Fibroblast of lung (primary cell): ENCODE data around the gene DNAI1.

Source experiments
- CTCF ChIP-seq, 2 donors: IDR thresholded peaks in 1 of 2; conservative IDR thresholded peaks in 1 of 2; 1 replicate in 1 of 2; 2 replicates in 1 of 2; pipeline ENCODE4 v1.5.1; 2011 to 2012; ENCODE audit warnings: low read length in 2 of 2, control low read depth in 1 of 2, inconsistent platforms in 1 of 2, low read depth in 1 of 2, mild to moderate bottlenecking in 1 of 2
- EZH2 ChIP-seq: IDR thresholded peaks from 2 replicates; pipeline ENCODE4 v1.5.1; 2012; ENCODE audit warnings: low read length, control low read depth, mild to moderate bottlenecking; ENCODE audit errors: missing control alignments

DNA sequence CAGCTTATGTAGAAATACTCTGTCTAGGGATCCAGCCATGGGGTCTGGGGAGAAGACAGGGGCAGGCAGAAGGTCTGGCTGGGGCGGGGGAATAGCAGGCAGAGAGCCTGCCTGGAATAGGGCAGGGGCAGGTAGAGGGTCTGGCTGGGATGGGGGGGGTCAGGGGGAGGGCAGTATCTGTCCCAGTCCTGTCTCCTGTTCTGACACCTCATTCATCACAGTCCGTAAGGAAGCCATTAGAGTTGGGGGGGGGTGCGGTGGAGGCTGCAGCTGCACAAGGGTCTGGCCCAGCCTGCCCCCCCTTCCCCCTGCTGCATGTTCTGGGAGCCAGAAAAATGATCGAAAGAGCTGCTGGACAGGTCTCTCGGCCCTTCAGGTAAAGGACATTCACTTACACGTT, 98.3 kb downstream of the DNAI1 start:
- no peak for TF ChIP-seq EZH2
- TF ChIP-seq CTCF (conservative IDR thresholded peaks at IDR 0.05 in 1 of 2, IDR thresholded peaks at IDR 0.05 in 1 of 2; ENCODE audit: low read depth in 1 of 2, low read length in 2 of 2), result no peak
